Skeletal muscle cell (primary cell): Measurements from ENCODE around the gene CYREN.
"Not testable (repeated sequence)": the region's sequence is repeated elsewhere in the genome, so short reads cannot be mapped to it uniquely, and the experiment has no call there.

ENCODE experiments used
- DNase-seq: peaks from one replicate; pipeline ENCODE4 v3.0.0-alpha.2; 2010; ENCODE audit warnings: low read depth
- H3K4me3 ChIP-seq: 2 replicates; pipeline ENCODE4 v1.5.1; 2011; ENCODE audit warnings: low read depth, mild to moderate bottlenecking, control low read depth, low read length, moderate library complexity

Gene CYREN

DNA sequence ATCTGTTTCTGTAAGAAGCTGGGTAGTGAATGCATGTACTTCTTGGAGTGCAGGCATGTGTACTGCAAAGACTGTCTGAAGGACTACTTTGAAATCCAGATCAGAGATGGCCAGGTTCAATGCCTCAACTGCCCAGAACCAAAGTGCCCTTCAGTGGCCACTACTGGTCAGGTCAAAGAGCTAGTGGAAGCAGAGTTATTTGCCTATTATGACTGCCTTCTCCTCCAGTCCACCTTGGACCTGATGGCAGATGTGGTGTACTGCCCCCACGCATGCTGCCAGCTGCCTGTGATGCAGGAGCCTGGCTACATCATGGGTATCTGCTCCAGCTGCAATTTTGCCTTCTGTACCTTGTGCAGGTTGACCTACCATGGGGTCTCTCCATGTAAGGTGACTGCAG is 41.6 kb downstream of the CYREN start:
- no peak overlapping the region for H3K4me3 ChIP-seq
- DNase-seq = no peak

DNA sequence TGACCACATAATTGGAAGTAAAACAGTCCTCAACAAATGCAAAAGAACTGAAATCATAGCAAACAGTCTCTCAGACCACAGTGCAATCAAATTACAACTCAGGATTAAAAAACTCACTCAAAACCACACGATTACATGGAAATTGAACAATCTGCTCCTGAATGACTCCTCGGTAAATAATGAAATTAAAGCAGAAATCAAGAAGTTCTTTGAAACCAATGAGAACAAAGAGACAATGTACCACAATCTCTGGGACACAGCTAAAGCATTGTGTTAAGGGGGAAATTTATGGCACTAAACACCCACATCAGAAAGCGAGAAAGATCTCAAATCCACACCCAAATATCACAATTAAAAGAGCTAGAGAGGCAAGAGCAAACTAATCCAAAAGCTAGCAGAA is 45.9 kb downstream of the CYREN start:
- DNase-seq, H3K4me3 ChIP-seq: not testable (repeated sequence)

DNA sequence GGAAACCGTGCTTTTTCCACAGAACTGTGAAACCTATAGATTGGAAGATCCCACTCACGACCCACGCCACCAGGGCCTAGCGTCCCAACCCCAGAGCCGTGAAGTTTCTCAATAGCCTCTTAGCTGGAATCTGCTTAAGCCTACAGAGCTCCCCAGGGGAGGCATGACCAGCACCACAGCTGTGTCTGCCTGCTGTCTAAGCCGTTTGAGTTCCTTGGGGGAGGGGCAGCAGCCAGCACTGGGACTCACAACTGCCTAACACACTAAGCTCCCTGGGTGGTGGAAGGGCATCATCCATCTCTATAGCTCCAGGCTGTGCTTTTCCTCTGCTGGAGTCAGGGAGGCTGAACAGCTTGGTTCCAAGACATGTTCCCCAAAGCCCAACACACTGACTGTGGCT is 48.6 kb downstream of the CYREN start:
- no peak for DNase-seq
- no peak overlapping the region for H3K4me3 ChIP-seq

DNA sequence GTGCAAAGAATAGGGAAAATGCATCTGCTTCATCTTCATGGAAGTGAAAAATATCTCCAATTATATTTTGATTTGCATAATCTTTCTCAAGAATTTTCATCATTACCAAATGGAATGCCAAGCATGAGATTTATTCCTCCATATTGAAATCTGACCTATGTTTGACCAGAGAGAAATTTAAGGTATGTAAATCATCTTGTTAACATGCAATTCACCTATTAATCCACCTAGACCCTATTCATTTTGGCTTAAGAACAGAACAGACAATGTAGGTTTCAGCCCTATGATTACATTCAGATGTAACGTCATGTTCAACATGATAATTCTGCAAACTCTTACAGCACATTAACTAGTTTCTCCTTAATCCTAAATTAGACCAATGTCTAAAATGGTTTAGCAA is 53.4 kb downstream of the CYREN start:
- DNase-seq = no peak
- no peak overlapping the region for H3K4me3 ChIP-seq
